Activated CD4-positive, alpha-beta T cell treated with anti-CD3 and anti-CD28 coated beads for 24 hours (primary cell): Measurements from ENCODE around the gene ZNF618.
A peak's percentile ranks its signal among the peaks of the same experiment; 100 is the strongest.
"Not testable (repeated sequence)": the region's sequence is repeated elsewhere in the genome, so short reads cannot be mapped to it uniquely, and the experiment has no call there.

Experiments used
- DNase-seq, 2 donors: peaks; one replicate each; pipeline ENCODE4 v3.0.0-alpha.2; 2020; ENCODE audit warnings: low read depth in 2 of 2

ZNF618 gene

DNA sequence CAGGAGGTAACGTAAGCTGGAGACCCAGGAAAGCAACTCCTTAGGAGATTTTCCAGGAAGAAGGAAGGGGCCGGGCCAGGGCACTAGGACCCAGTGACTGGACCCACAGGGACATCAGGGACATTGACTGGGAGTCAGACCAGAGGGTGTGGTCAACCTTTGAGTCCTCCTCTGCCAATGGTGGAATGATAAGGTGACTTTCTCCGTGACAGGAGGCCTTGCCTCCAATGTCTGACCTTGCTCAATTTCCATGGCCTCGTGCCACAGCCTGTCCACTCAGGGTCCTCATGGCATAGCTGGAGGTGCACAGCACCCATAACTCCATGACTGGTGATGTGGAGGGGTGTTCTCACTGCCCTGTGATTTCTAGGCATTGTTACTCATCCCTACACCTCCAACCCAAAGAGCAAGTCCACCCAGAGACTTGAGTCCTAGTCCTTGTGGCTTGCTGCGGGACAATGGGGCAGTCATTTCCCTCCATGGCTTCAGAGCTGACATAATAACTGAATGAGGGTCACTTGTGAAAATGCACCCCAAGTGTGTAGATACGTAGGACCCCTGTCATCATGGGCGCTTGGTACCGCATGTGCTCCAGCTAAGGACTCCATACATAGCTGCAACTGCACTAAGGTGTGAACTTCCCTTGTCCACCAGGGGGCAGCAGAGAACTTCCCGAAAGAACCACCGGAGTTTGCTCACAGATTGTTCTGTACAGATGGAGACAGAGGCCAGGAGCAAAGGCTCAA, 206.1 kb downstream of the ZNF618 start:
- DNase-seq = peak; percentile 76 to 85

- not testable (repeated sequence) for DNase-seq
Measured at GRCh38 chr9:114082763-114083412, 206.8 kb downstream of the ZNF618 start.

- no peak for DNase-seq
Measured at GRCh38 chr9:114083666-114084065, 207.6 kb downstream of the ZNF618 start.

DNA sequence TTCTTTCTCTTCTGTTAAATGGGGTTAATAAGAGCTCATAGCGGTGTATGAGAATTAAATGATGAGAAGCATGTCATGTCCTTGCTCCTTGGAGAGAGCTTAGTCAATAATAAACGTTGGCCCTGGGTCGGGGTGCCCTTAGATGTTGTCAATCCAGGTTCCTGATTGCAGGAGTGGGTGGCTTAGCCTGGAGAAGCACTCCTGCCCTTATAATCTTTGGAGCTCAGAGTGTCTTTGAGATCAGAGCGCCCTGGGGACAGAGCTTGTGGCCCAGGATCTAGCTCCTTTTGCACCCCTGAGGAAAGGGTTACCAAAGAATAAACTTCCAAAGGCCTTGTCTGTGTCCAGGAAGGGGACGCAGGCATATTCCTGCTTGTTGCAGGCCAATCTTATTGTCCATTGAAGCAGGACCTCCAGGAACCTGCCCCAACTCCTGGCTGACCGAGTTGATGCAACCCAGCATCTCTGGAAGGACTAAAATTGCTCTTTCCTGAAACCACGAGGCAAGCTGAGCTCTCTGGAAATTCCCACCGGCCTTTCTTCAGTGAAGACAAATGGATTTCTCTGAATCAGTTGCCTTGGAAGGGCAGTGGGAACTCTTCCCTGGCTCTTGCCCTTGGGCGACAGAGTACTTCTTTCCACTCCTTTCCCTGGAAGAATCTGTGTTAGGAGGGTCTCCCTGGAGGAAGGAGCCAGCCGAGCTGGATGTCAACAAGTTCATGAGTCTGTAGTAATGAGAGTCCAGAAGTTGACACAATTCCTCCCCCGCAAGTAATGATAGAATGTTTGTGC, 208.4 kb downstream of the ZNF618 start:
- no peak for DNase-seq

- no peak for DNase-seq
Measured at GRCh38 chr9:114085387-114085789, 209.3 kb downstream of the ZNF618 start.

- no peak for DNase-seq
Measured at GRCh38 chr9:114086009-114086408, 209.9 kb downstream of the ZNF618 start.

DNA sequence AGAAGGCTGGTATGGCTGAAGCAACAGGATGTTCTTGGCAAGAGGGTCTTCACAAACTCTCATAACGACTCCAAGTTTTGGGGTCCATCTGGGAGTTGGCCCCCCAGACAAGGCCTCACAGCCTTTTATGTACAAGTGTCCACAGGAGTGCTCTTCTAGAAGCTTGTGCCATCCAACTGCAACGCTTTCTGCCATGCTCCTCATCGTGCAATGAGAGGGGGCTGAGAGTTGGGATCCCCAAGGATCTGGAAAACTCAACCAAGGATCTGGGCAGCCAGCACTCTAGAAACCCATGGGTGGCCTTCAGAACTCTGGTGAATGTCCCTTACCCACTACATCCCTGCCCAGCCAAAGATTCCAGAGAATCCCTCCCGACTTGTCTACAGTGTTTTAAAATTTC, 210.5 kb downstream of the ZNF618 start:
- DNase-seq = no peak

GRCh38 chr9:114087721-114088120, 211.6 kb downstream of the ZNF618 start:
- no peak for DNase-seq

- DNase-seq = no peak
Measured at GRCh38 chr9:114088571-114089170, 212.6 kb downstream of the ZNF618 start.

DNA sequence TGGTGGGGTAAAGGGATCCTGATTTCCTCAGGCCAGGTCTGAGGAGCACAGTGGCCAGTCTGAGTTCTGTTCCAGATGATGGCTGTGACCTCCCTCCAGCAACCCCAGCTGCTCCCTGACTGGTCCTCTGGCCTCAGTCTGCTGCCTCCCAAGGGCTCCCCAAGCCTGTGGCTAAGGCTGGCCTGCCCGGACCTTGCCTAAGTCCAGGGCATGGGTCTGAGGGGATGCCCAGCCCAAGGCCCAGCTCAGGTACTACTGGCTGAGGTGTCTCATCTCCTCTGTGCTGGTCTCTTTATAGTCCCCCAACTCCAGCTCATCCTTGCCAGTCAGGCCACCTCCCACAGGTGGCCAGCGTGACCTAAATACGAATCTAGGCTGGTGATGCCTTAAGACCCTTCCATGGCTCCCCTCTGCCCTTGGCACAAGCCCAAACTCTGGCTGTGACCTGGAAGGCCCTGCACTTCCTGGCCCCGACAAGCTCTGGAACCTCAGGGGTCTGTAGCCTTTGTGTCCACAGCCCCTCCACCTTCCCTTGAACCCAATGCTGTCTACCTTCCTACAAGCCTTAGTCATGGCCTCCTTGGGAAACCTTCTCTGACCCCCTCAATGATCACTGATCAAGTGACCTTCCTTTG, 213.2 kb downstream of the ZNF618 start:
- no peak for DNase-seq

GRCh38 chr9:114090798-114091197, 214.7 kb downstream of the ZNF618 start:
- DNase-seq = no peak

GRCh38 chr9:114091711-114092110, 215.6 kb downstream of the ZNF618 start:
- DNase-seq = no peak

DNA sequence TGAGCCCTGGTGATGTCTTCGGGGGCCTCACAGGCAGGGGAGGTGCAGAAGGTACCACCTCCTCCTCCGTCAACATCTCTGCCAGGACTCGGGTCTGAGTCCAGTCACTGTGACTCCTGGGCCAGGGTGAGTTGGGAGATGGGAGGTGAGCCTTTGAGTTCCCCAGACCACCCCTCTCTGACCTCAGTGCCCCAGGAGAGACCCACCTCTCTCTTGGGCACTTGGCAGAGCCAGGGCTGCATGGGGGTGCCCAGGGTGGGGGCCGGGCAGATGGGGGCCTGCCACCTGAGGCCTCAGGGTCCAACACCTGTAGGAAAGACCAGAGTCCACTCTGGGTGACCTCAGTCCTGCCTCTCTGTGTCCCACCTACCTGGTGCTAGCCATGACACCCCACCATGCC, 216.2 kb downstream of the ZNF618 start:
- DNase-seq = no peak

DNA sequence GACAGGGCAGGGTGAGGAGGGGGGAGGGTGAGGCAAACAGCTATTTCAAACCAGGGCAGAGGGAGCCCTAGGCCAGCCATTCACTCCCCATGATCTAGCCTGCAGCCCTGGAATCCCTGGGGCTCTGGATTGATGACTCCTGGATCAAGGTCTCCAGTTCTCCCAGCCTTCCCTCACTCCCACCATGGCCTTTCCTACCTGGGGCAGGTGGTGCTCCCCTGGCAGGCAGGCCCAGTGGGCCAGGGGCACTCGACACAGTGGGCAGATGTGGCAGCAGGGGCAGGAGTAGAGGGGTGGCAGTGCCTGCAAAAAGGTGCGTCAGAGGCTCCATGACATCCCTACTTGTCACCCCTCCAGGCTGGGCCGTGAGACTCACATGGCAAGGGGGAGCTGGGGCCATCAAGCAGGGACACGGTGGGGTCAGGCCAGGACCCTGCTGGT, 216.9 kb downstream of the ZNF618 start:
- DNase-seq = no peak

DNA sequence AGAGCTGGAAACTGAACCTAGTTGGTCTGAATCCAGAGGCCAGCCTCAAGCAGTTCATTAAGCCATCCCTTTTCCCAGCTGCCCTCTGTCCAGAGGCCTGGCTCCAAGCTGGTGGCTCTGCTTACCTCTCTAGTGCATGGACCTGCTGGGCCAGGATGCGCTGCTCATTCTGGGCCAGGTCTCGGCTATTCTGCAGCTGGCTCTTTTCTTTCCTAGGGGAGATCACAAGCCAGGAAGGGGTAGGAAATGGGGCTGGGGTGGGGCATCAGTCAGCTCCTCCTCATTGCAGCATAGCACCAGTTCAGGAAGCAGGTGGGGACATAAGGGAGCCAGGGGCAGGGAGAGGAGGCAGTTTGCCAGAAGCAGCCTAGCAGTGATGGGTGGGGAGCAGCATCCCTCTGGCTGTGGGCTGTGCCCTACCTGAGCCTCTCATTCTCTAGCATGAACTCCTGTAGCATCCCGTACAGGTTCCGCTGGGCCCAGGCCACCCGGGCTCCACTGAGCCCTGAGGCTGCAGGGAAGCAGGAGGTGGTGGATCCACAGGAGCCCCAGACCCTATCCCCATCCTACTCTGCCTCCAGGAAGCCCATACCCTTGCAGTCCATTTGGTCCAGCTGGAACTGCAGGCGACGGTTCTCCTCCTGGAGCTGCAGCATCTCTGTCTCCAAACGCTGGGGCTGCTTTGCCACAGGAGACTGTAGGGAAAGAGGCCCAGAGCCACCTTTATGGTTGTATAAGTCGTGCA, 217.8 kb downstream of the ZNF618 start:
- no peak for DNase-seq

DNA sequence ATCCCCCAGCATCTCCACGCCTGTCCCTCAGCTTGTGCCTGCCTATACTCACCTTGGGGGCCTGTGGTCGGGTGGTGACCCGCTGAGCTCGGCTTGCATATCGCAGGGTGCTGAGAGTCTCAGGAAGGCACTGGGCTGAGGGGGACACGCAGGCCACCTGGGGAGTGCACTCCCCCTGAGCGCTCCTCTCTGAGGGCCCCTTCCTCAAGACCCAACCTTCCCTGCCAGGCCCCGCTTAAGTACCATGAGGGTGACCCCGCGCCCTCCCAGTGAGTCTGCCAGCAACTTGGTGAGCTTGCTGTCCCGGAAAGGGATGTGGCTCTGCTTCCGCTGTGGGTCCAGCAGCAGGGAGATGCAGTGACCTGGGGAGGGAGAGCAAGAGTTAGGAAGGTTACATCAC, 218.9 kb downstream of the ZNF618 start:
- no peak for DNase-seq

DNA sequence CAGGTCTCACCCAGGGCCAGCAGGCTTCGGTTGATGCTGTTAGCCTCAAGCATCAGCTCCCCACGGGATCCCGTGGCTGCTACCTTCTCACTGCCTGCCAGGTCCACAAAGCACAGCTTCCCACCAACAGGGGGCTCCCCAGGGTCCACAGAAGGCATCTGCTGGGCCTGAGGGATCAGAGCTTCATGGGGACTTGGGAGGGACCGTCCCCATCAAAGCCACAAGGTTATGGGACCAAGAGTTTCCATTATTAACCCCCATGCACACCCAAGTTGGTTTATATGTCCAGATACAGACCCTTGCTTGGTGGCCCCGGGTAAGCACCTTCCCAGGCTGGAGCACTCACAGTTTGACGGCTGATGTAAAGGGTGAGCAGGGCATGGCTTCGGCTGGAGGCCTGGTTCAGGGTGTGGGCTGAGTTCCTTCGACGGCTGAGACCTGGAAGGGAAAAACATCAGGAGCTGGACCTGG, 220.0 kb downstream of the ZNF618 start:
- DNase-seq = no peak

DNA sequence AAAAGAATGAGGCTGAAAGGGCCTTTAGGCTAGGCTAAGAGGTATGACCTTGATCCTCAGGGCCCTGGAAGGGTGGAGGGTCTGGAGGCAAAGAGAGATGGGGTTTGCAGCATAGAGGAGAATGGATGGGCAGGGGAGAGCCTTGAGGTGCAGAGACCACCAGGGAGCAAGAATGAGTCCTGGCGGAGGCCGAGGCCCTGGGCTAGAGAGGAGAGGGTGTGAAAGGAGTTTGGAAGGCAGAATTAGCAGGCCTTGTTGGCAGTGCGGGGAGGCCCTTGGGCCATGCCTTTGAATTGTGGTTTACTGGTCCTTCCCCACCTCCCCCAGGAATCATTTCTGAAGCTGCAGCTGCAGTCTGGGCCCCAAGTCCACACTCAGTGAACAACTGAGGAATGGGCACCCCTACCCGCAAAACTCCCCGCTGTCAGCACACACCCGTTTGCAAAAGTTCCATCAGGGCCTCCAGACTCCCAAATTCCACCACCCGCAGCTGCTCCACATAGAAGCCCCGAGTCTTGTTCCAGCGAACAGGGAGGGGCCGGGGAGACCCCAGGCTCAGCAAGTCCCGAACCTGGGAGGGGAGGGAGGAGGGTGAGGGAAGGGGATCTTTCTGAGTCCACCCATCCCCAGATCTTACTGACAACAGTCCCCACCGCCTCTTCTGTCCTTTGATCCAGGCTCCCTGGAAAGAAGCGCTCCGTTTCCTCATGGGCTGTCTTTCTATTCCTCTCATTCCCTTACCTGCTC, 220.9 kb downstream of the ZNF618 start:
- DNase-seq = no peak

DNA sequence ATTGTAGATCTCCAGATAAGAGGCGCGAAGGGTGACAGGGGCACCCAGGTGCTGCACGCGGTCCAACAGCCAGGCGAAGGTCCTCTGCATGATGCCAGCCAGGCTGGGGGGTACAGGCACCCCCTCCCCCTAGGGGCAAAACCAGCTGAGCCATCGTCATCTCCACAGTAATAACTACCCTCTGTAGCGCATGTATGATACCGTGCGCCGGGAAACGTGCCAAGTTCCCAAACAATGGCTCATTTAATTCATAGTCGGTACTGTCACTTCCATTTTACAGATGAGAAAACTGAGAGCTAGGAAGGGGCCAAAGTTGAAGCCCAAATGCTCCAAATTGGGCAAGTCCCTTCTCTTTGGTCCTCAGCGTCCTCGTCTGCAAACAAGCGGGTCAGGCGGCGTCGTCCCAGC, 221.5 kb downstream of the ZNF618 start:
- no peak for DNase-seq
